Measurements from ENCODE around the gene PLIN5.

Gene PLIN5

GRCh38 chr19:4534836-4535658, at the start of gene PLIN5:
Gene PLIN5 (minus strand): TSS chr19:4535224. CDS start chr19:4534074, 1,150 bp downstream.
- no peak for DNase-seq

GRCh38 chr19:4583961-4584669, 49.1 kb upstream of the PLIN5 start:
- DNase-seq = no peak

- DNase-seq = no peak
These were observed 48.2 kb upstream of the PLIN5 start for GRCh38 chr19:4582980-4583842.

- no peak for DNase-seq
These were observed 46.9 kb upstream of the PLIN5 start for GRCh38 chr19:4581666-4582553.

GRCh38 chr19:4580961-4581665, 46.1 kb upstream of the PLIN5 start:
- no peak for DNase-seq

- no peak for DNase-seq
These were observed 45.2 kb upstream of the PLIN5 start for GRCh38 chr19:4580021-4580901.

- DNase-seq = no peak
These were observed 44.4 kb upstream of the PLIN5 start for GRCh38 chr19:4579389-4579788.

- DNase-seq = no peak
These were observed 43.7 kb upstream of the PLIN5 start for GRCh38 chr19:4578552-4579248.

GRCh38 chr19:4577020-4577782, 42.2 kb upstream of the PLIN5 start:
- DNase-seq = no peak

GRCh38 chr19:4576016-4576933, 41.3 kb upstream of the PLIN5 start:
- peak; percentile 30 for DNase-seq

- peak; percentile 77 for DNase-seq
These were observed 40.4 kb upstream of the PLIN5 start for GRCh38 chr19:4575267-4576015.

- DNase-seq = no peak
These were observed 38.7 kb upstream of the PLIN5 start for GRCh38 chr19:4573682-4574081.

GRCh38 chr19:4571305-4571917, 36.4 kb upstream of the PLIN5 start:
- no peak for DNase-seq

GRCh38 chr19:4570916-4571304, 35.9 kb upstream of the PLIN5 start:
- no peak for DNase-seq

- no peak for DNase-seq
These were observed 35.4 kb upstream of the PLIN5 start for GRCh38 chr19:4570402-4570801.

GRCh38 chr19:4568886-4569285, 33.9 kb upstream of the PLIN5 start:
- no peak for DNase-seq
